HG03139 (cell line): ENCODE measurements around the gene SRMS.
A peak's percentile ranks its signal among the peaks of the same experiment; 100 is the strongest.

Source experiments
- ATAC-seq: cut with Tn5 transposase; IDR thresholded peaks from one replicate; pipeline ENCODE4 v1.9.1; 2021; ENCODE audit not compliant: unreplicated experiment

SRMS gene

GRCh38 chr20:63553933-63554290 is 6.4 kb upstream of the SRMS start, which contains the start of gene FNDC11:
Gene FNDC11, plus strand, starts transcription at chr20:63554159. Its CDS starts 1,505 bp downstream, at chr20:63555664.
- peak; percentile 20 for ATAC-seq

GRCh38 chr20:63553251-63553932 is 5.8 kb upstream of the SRMS start:
- peak; percentile 29 for ATAC-seq

GRCh38 chr20:63552481-63553249 is 5.1 kb upstream of the SRMS start:
- peak; percentile 34 for ATAC-seq

- ATAC-seq = no peak
Measured at GRCh38 chr20:63551068-63551467, 3.5 kb upstream of the SRMS start.

GRCh38 chr20:63549679-63550282 is 2.2 kb upstream of the SRMS start:
- no peak for ATAC-seq

- no peak for ATAC-seq
Measured at GRCh38 chr20:63549019-63549418, 1.5 kb upstream of the SRMS start.

- no peak for ATAC-seq
Measured at GRCh38 chr20:63548542-63548941, 993 bp upstream of the SRMS start.

- no peak for ATAC-seq
Measured at GRCh38 chr20:63546956-63547724, 409 bp downstream of the SRMS start.

- ATAC-seq = no peak
Measured at GRCh38 chr20:63546256-63546955, 1.1 kb downstream of the SRMS start.

- no peak for ATAC-seq
Measured at GRCh38 chr20:63545814-63546213, 1.7 kb downstream of the SRMS start.

- no peak for ATAC-seq
Measured at GRCh38 chr20:63544958-63545516, 2.5 kb downstream of the SRMS start.

GRCh38 chr20:63544241-63544957 is 3.1 kb downstream of the SRMS start:
- no peak for ATAC-seq

- no peak for ATAC-seq
Measured at GRCh38 chr20:63543733-63544132, 3.8 kb downstream of the SRMS start.

GRCh38 chr20:63543131-63543530 is 4.4 kb downstream of the SRMS start:
- ATAC-seq = no peak

GRCh38 chr20:63542696-63543095 is 4.9 kb downstream of the SRMS start:
- no peak for ATAC-seq

GRCh38 chr20:63542031-63542559 is 5.5 kb downstream of the SRMS start:
- no peak for ATAC-seq

GRCh38 chr20:63541371-63541770 is 6.2 kb downstream of the SRMS start:
- ATAC-seq = no peak

- ATAC-seq = no peak
Measured at GRCh38 chr20:63540417-63541186, 6.9 kb downstream of the SRMS start.
